KOPT-K1 (cell line): ENCODE results near the gene RHOB.
"Not testable (repeated sequence)": the region's sequence is repeated elsewhere in the genome, so short reads cannot be mapped to it uniquely, and the experiment has no call there.

ENCODE experiments used
- H3K27ac ChIP-seq: fragments of 200-600 bp; sonication (generic); 2 replicates; pipeline ENCODE4 v1.5.1; 2016; ENCODE audit warnings: antibody characterized with exemption, mild to moderate bottlenecking, low read depth, low read length; ENCODE audit not compliant: poor library complexity, severe bottlenecking
- H3K36me3 ChIP-seq: fragments of 200-600 bp; sonication (generic); 2 replicates; pipeline ENCODE4 v1.5.1; 2017; ENCODE audit warnings: antibody characterized with exemption, mild to moderate bottlenecking, low read length, moderate library complexity; ENCODE audit not compliant: insufficient read depth
- H3K9me3 ChIP-seq: fragments of 200-600 bp; sonication (generic); 2 replicates; pipeline ENCODE4 v1.5.1; 2017; ENCODE audit warnings: antibody characterized with exemption, low read length, mild to moderate bottlenecking; ENCODE audit not compliant: insufficient read depth, poor library complexity, severe bottlenecking

RHOB gene

GRCh38 chr2:20482725-20483124 is 35.9 kb downstream of the RHOB start:
- Histone ChIP-seq H3K9me3 (peaks cover 8% of the 10 kb centered on the region), H3K36me3 (no peaks in the 10 kb centered on the region), H3K27ac (no peak overlapping the region)

- no peaks in the 10 kb centered on the region for H3K36me3 ChIP-seq
- H3K27ac ChIP-seq, result no peak overlapping the region
- peaks cover 7% of the 10 kb centered on the region for H3K9me3 ChIP-seq
These were observed 36.5 kb downstream of the RHOB start for GRCh38 chr2:20483194-20483895.

- H3K9me3 ChIP-seq, result no peaks in the 10 kb centered on the region
- H3K27ac ChIP-seq, result no peak overlapping the region
- no peaks in the 10 kb centered on the region for H3K36me3 ChIP-seq
These were observed 37.3 kb downstream of the RHOB start for GRCh38 chr2:20484034-20484617.

- Histone ChIP-seq H3K9me3 (no peaks in the 10 kb centered on the region), H3K36me3 (no peaks in the 10 kb centered on the region), H3K27ac (no peak overlapping the region)
These were observed 38.1 kb downstream of the RHOB start for GRCh38 chr2:20484810-20485611.

GRCh38 chr2:20485612-20486388 is 38.9 kb downstream of the RHOB start:
- H3K9me3 ChIP-seq, result no peaks in the 10 kb centered on the region
- no peak overlapping the region for H3K27ac ChIP-seq
- no peaks in the 10 kb centered on the region for H3K36me3 ChIP-seq

GRCh38 chr2:20486571-20486970 is 39.7 kb downstream of the RHOB start:
- Histone ChIP-seq H3K9me3 (no peaks in the 10 kb centered on the region), H3K36me3 (no peaks in the 10 kb centered on the region), H3K27ac (no peak overlapping the region)

GRCh38 chr2:20487030-20487391 is 40.1 kb downstream of the RHOB start:
- Histone ChIP-seq H3K27ac (no peak overlapping the region), H3K36me3 (no peaks in the 10 kb centered on the region), H3K9me3 (no peaks in the 10 kb centered on the region)

DNA sequence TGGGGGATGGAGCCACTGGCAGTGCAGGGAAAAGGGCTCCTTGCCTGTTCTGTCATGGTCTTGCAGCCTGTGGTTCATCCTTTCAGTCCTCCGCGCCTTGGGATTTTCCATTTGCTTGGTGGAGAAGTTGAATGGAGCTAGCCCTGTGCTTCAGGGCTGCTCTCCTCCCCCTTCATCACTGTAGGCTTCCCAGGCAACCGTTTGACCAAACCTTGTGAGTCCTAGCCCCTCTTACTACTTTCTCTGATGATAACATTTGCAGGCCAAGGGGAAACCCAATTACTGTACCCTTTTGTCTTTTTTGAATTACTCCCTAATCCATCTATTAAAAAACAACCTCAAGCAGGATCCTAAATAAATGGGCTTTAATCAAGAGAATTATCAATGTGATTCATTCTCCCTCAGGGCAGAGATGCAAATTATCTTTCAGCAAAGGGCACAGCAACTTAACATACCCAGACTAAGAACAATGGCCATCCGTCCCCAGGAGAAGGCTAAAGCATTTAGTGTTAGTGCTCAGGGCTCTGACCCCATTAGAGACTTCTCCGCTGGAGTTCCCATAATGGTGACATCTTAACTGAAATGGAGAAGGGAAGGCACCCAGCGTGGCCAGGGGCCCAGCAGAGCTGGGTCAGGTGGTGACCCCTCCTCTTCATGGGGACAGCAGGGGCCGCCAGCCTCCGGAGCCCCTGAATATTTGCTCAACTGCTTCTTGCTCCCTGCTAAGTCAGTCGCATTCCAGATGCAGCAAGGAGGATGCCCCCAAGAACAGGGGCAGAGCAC is 40.7 kb downstream of the RHOB start:
- Histone ChIP-seq H3K9me3 (no peaks in the 10 kb centered on the region), H3K36me3 (no peaks in the 10 kb centered on the region), H3K27ac (no peak overlapping the region)

DNA sequence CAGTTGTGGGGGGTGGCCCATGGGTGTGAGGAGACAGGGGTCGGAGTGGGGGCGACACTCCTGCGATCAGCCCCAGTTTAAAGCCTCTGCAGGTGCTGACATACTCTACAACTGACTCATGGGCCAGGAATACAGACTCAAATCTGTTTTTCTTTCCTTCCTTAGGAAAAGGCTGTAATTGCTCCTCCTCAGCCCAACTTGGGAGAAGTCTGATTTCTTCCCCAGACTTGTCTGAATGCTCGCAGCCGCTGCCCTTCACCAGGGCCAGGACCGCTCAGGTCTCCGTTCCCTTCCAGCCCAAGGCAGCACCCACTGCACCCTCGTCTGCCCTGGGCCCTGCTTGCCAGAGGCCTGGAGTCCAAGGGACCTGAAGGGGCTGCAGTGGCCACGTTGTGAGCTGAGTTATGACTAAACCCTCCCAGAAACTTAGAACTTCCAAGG is 41.3 kb downstream of the RHOB start:
- Histone ChIP-seq H3K27ac (no peak overlapping the region), H3K36me3 (no peaks in the 10 kb centered on the region), H3K9me3 (no peaks in the 10 kb centered on the region)

DNA sequence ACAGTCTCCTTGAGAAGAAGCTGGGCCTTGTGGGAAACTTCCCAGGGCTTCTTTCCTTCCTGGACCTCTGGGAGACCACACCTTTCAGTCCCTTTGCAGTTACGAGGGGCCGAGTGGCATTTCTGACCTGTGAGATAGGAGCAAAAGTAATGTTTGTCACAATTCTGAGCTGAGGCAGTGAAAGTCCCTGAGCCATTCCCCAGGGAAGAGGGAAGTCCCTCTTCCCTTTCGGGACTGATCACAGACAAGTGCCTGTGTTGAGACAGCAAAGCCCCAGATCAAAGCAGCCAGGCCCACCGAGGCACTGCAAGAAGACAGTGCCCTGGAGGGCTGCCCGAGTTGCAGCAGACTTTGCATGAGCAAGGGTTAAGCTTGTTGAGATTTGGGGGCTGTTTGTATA is 41.9 kb downstream of the RHOB start:
- H3K36me3 ChIP-seq, result no peaks in the 10 kb centered on the region
- H3K27ac ChIP-seq, result no peak overlapping the region
- no peaks in the 10 kb centered on the region for H3K9me3 ChIP-seq

GRCh38 chr2:20490300-20491181 is 43.7 kb downstream of the RHOB start:
- Histone ChIP-seq H3K9me3 (no peaks in the 10 kb centered on the region), H3K36me3 (no peaks in the 10 kb centered on the region), H3K27ac (no peak overlapping the region)

DNA sequence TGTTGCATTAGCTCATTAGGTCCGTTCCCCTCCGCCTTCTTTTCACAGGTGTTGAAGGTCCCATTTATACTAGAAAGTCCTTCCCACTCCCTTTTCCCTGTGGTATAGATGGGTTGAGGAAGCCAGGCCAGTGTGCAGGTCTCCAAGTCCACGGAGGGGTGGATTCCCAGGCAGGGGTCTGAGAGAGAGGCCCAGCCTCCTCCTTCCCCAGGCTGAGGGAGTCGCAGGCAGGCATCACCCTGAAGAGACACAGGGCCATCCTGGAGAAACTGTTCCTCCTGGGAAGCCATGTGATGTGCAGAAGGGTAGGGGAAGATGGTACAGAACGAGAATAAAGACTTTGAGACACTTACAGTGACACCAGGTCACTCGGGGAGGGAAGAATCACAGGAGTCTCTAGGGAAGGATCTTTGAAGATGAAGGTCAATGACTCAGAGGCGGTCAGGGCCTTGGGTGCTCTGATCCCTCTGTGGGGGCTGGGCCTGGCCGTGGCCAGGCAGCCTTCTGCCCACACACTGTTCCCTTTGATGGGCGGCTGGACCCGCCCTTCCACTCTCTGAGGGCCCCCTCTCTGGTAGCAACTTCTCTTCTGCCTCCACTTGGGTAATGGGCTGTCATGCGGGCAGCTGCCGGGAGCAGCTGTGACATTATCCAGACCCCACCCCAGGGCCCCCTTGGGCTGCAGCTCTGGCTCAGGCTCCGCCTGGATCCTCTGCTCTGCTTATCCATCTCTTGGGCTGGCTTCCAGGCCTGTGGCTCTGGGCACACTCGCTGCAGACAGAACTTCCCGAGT is 45.1 kb downstream of the RHOB start:
- Histone ChIP-seq H3K27ac (no peak overlapping the region), H3K9me3 (no peaks in the 10 kb centered on the region)

DNA sequence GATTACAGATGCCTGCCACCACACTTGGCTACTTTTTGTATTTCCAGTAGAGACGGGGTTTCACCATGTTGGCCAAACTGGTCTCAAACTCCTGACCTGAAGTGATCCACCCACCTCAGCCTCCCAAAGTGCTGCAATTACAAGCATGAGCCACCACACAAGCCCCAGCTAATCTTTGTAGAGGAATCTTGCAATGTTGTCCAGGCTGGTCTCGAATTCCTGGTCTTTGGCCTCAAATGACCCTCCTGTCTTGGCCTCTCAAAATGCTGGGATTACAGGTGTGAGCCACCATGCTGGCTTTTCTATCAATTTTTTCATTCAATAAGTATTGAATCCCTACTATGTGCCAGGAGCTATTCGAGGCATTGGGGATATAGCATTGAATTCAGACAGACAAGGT is 46.2 kb downstream of the RHOB start:
- not testable (repeated sequence) for H3K36me3 ChIP-seq, H3K27ac ChIP-seq, H3K9me3 ChIP-seq

More for the DNA sequence above, 45.1 kb downstream of the RHOB start:
- H3K36me3 ChIP-seq, result no peaks in the 10 kb centered on the region
